DND-41 (cell line): ENCODE results near the gene CCDC38.

Experiments used
- ATAC-seq: fragments of 200-7000 bp; cut with Tn5 transposase; 3 replicates; pipeline ENCODE4 v1.9.1; 2021; ENCODE audit warnings: low read depth; ENCODE audit not compliant: insufficient read depth
- DNase-seq: peaks from one replicate; pipeline ENCODE4 v3.0.0-alpha.2; 2020
- H2AFZ ChIP-seq: 2 replicates; pipeline ENCODE4 v1.6.0; 2012; ENCODE audit warnings: low read depth, low read length
- H3K27ac ChIP-seq: 2 replicates; pipeline ENCODE4 v1.5.1; 2012; ENCODE audit warnings: low read length, inconsistent platforms
- H3K27me3 ChIP-seq: fragments of 200-600 bp; sonication (generic); 2 replicates; pipeline ENCODE4 v1.6.0; 2012; ENCODE audit warnings: low read length, mild to moderate bottlenecking, inconsistent platforms; ENCODE audit not compliant: insufficient read depth, poor library complexity
- H3K36me3 ChIP-seq: 2 replicates; pipeline ENCODE4 v1.5.1; 2012; ENCODE audit warnings: low read length, inconsistent platforms; ENCODE audit not compliant: insufficient read depth
- H3K4me1 ChIP-seq: 2 replicates; pipeline ENCODE4 v1.5.1; 2012; ENCODE audit warnings: mild to moderate bottlenecking, low read length; ENCODE audit not compliant: insufficient read depth
- H3K4me2 ChIP-seq: 2 replicates; pipeline ENCODE4 v1.6.0; 2012; ENCODE audit warnings: mild to moderate bottlenecking, moderate library complexity, low read length, inconsistent platforms; ENCODE audit not compliant: insufficient read depth
- H3K4me3 ChIP-seq, 2 experiments: fragments of 200-600 bp in 1 of 2; shearing (Covaris generic) in 1 of 2; 2 replicates each; pipeline ENCODE4 v1.5.1; 2012 to 2016; ENCODE audit warnings: inconsistent platforms in 2 of 2, low read length in 2 of 2, mild to moderate bottlenecking in 2 of 2, low read depth in 1 of 2, moderate library complexity in 1 of 2
- H3K79me2 ChIP-seq: 2 replicates; pipeline ENCODE4 v1.6.0; 2012; ENCODE audit warnings: low read length, inconsistent platforms; ENCODE audit not compliant: insufficient read depth
- H3K9ac ChIP-seq: 2 replicates; pipeline ENCODE4 v1.6.0; 2012; ENCODE audit warnings: low read depth, mild to moderate bottlenecking, inconsistent platforms, low read length, moderate library complexity
- H3K9me3 ChIP-seq: 2 replicates; pipeline ENCODE4 v1.5.1; 2012; ENCODE audit warnings: low read length, moderate library complexity, mild to moderate bottlenecking, inconsistent platforms; ENCODE audit not compliant: insufficient read depth, severe bottlenecking
- H4K20me1 ChIP-seq: 2 replicates; pipeline ENCODE4 v1.6.0; 2012; ENCODE audit warnings: low read length; ENCODE audit not compliant: insufficient read depth
- CTCF ChIP-seq: IDR thresholded peaks from 2 replicates; pipeline ENCODE4 v1.5.1; 2012; ENCODE audit warnings: borderline replicate concordance, low read length, moderate library complexity, mild to moderate bottlenecking; ENCODE audit not compliant: poor library complexity, severe bottlenecking; ENCODE audit errors: extremely low read depth
- EZH2 ChIP-seq: IDR thresholded peaks from 3 replicates; pipeline ENCODE4 v1.6.1; 2012; ENCODE audit warnings: borderline replicate concordance, low read depth, mild to moderate bottlenecking, moderate library complexity, low read length, inconsistent platforms; ENCODE audit not compliant: severe bottlenecking

CCDC38 gene

GRCh38 chr12:95884998-95885397 is 57.4 kb downstream of the CCDC38 start:
- H3K36me3 ChIP-seq, result no peaks in the 10 kb centered on the region
- DNase-seq, result no peak
- no peaks in the 10 kb centered on the region for H4K20me1 ChIP-seq
- H3K4me2 ChIP-seq, result no peak overlapping the region
- no peak overlapping the region for H3K9ac ChIP-seq
- peaks cover 4% of the 10 kb centered on the region for H3K9me3 ChIP-seq
- H3K79me2 ChIP-seq, result no peaks in the 10 kb centered on the region
- no peak overlapping the region for H3K27ac ChIP-seq
- TF ChIP-seq CTCF (no peak), EZH2 (no peak)
- no peak overlapping the region for H3K4me3 ChIP-seq
- no peak overlapping the region for H2AFZ ChIP-seq
- no peak for ATAC-seq
- no peaks in the 10 kb centered on the region for H3K27me3 ChIP-seq
- no peaks in the 10 kb centered on the region for H3K4me1 ChIP-seq

GRCh38 chr12:95882873-95883272 is 59.5 kb downstream of the CCDC38 start:
- TF ChIP-seq CTCF (no peak), EZH2 (no peak)
- no peaks in the 10 kb centered on the region for H3K36me3 ChIP-seq
- H3K4me2 ChIP-seq, result no peak overlapping the region
- H3K4me1 ChIP-seq, result no peaks in the 10 kb centered on the region
- no peak overlapping the region for H3K27ac ChIP-seq
- H4K20me1 ChIP-seq, result no peaks in the 10 kb centered on the region
- no peaks in the 10 kb centered on the region for H3K79me2 ChIP-seq
- H3K9me3 ChIP-seq, result peaks cover 4% of the 10 kb centered on the region
- ATAC-seq, result no peak
- no peak overlapping the region for H2AFZ ChIP-seq
- DNase-seq, result no peak
- no peak overlapping the region for H3K4me3 ChIP-seq
- no peaks in the 10 kb centered on the region for H3K27me3 ChIP-seq
- no peak overlapping the region for H3K9ac ChIP-seq

- no peaks in the 10 kb centered on the region for H3K79me2 ChIP-seq
- peaks cover 4% of the 10 kb centered on the region for H3K9me3 ChIP-seq
- no peak for DNase-seq
- H3K4me3 ChIP-seq, result no peak overlapping the region
- H3K4me1 ChIP-seq, result no peaks in the 10 kb centered on the region
- no peak overlapping the region for H3K4me2 ChIP-seq
- ATAC-seq, result no peak
- no peak overlapping the region for H3K27ac ChIP-seq
- H4K20me1 ChIP-seq, result no peaks in the 10 kb centered on the region
- TF ChIP-seq EZH2, result no peak
- no peak for TF ChIP-seq CTCF
- no peaks in the 10 kb centered on the region for H3K27me3 ChIP-seq
- no peaks in the 10 kb centered on the region for H3K36me3 ChIP-seq
- H2AFZ ChIP-seq, result no peak overlapping the region
- no peak overlapping the region for H3K9ac ChIP-seq
Measured at GRCh38 chr12:95882080-95882479, 60.3 kb downstream of the CCDC38 start.

GRCh38 chr12:95881331-95881955 is 61.0 kb downstream of the CCDC38 start:
- no peak overlapping the region for H2AFZ ChIP-seq
- no peak overlapping the region for H3K4me3 ChIP-seq
- no peak overlapping the region for H3K9ac ChIP-seq
- no peak for ATAC-seq
- DNase-seq, result no peak
- peaks cover 4% of the 10 kb centered on the region for H3K9me3 ChIP-seq
- no peaks in the 10 kb centered on the region for H3K27me3 ChIP-seq
- H4K20me1 ChIP-seq, result no peaks in the 10 kb centered on the region
- no peak for TF ChIP-seq EZH2
- no peak for TF ChIP-seq CTCF
- H3K36me3 ChIP-seq, result no peaks in the 10 kb centered on the region
- H3K79me2 ChIP-seq, result no peaks in the 10 kb centered on the region
- no peak overlapping the region for H3K4me2 ChIP-seq
- no peak overlapping the region for H3K27ac ChIP-seq
- no peaks in the 10 kb centered on the region for H3K4me1 ChIP-seq
